Measurements from ENCODE around the gene STAG1. TPM values are rescaled to one million over a fixed set of nuclear protein-coding genes. Genes with fewer than 3 reads are reported as not detected.
A peak's percentile ranks its signal among the peaks of the same experiment; 100 is the strongest.

STAG1 gene
- total and polyA plus RNA-seq, 7 experiments from 2014 or later: 18.5 to 50.7 (median 42.0) TPM

- Histone ChIP-seq H3K36me3 (ENCODE audit: control insufficient read depth in 2 of 3, insufficient read depth in 3 of 3, low read length in 3 of 3) (peaks cover 0 to 49% (median 4%) of the 10 kb centered on the region in 3 experiments), H3K4me1 (ENCODE audit: control insufficient read depth in 2 of 2, insufficient read depth in 2 of 2, low read length in 2 of 2) (no peaks in the 10 kb centered on the region), H3K4me3 (ENCODE audit: low read length) (no peak overlapping the region), H3K9me3 (ENCODE audit: control insufficient read depth in 2 of 3, low read length in 3 of 3) (no peaks in the 10 kb centered on the region), H3K27ac (ENCODE audit: low read depth, low read length) (no peak overlapping the region), H3K27me3 (ENCODE audit: control insufficient read depth in 2 of 2, insufficient read depth in 2 of 2, low read length in 2 of 2) (no peaks in the 10 kb centered on the region)
- Mint-ChIP-seq H3K4me1 (peaks cover 0 to 4% (median 0%) of the 10 kb centered on the region in 7 donors), H3K9me3 (peaks cover 0 to 2% (median 0%) of the 10 kb centered on the region in 11 donors), H3K4me3 (no peak overlapping the region), H3K27ac (peak overlapping the region in 6 of 9 donors; percentile 17 to 77 (median 46)), H3K27me3 (no peaks in the 10 kb centered on the region), H3K36me3 (peaks cover 0 to 79% (median 50%) of the 10 kb centered on the region in 5 donors)
- CTCF ChIA-PET: no interaction called here
- POLR2A ChIA-PET: interaction anchor here (0.9 kb wide), 2 partner anchors 136 to 552 kb away, joined by 3 read pairs; no protein-coding TSS in a partner anchor
- DNase-seq: no peak
- intact Hi-C loops (cut with micrococcal nuclease): loop anchor here in 1 of 2 donors (5.0 kb wide), 1 partner anchor 80 kb away; the partner anchor contains the start of gene PCCB
- no peak for ATAC-seq
These were observed 419.4 kb downstream of the STAG1 start for GRCh38 chr3:136332776-136333175.

- H3K4me1 Mint-ChIP-seq: peaks cover 0 to 4% (median 0%) of the 10 kb centered on the region in 7 donors
- ATAC-seq: no peak
- no peaks in the 10 kb centered on the region for H3K27me3 Mint-ChIP-seq
- Histone ChIP-seq H3K36me3 (ENCODE audit: control insufficient read depth in 2 of 3, insufficient read depth in 3 of 3, low read length in 3 of 3) (peaks cover 0 to 54% (median 5%) of the 10 kb centered on the region in 3 experiments), H3K4me3 (ENCODE audit: low read length) (no peak overlapping the region), H3K9me3 (ENCODE audit: control insufficient read depth in 2 of 3, low read length in 3 of 3) (no peaks in the 10 kb centered on the region), H3K27ac (ENCODE audit: low read depth, low read length) (no peak overlapping the region), H3K27me3 (ENCODE audit: control insufficient read depth in 2 of 2, insufficient read depth in 2 of 2, low read length in 2 of 2) (no peaks in the 10 kb centered on the region), H3K4me1 (ENCODE audit: control insufficient read depth in 2 of 2, insufficient read depth in 2 of 2, low read length in 2 of 2) (no peaks in the 10 kb centered on the region)
- ChIA-PET POLR2A (interaction anchor here (0.9 kb wide), 2 partner anchors 136 to 553 kb away, joined by 3 read pairs; no protein-coding TSS in a partner anchor), CTCF (no interaction called here)
- DNase-seq: no peak
- intact Hi-C loops (cut with micrococcal nuclease): loop anchor here in 1 of 2 donors (5.0 kb wide), 1 partner anchor 80 kb away; the partner anchor contains the start of gene PCCB
- H3K36me3 Mint-ChIP-seq: peaks cover 0 to 81% (median 49%) of the 10 kb centered on the region in 5 donors
- no peak overlapping the region for H3K4me3 Mint-ChIP-seq
- peaks cover 0 to 2% (median 0%) of the 10 kb centered on the region in 11 donors for H3K9me3 Mint-ChIP-seq
- H3K27ac Mint-ChIP-seq: peak overlapping the region in 3 of 9 donors; percentile 6 to 53 (median 17)
These were observed 419.9 kb downstream of the STAG1 start for GRCh38 chr3:136332302-136332701.

GRCh38 chr3:136330900-136331299, 421.3 kb downstream of the STAG1 start:
- Mint-ChIP-seq H3K27me3 (no peaks in the 10 kb centered on the region), H3K27ac (peak overlapping the region in 1 of 9 donors; percentile 2), H3K4me1 (peaks cover 0 to 4% (median 0%) of the 10 kb centered on the region in 7 donors), H3K9me3 (peaks cover 0 to 2% (median 0%) of the 10 kb centered on the region in 11 donors), H3K4me3 (no peak overlapping the region), H3K36me3 (peaks cover 3 to 81% (median 58%) of the 10 kb centered on the region in 5 donors)
- H3K9me3 ChIP-seq (ENCODE audit: control insufficient read depth in 2 of 3, low read length in 3 of 3): no peaks in the 10 kb centered on the region
- DNase-seq: no peak
- H3K27ac ChIP-seq (ENCODE audit: low read depth, low read length): no peak overlapping the region
- H3K4me1 ChIP-seq (ENCODE audit: control insufficient read depth in 2 of 2, insufficient read depth in 2 of 2, low read length in 2 of 2): no peaks in the 10 kb centered on the region
- no peaks in the 10 kb centered on the region for H3K27me3 ChIP-seq (ENCODE audit: control insufficient read depth in 2 of 2, insufficient read depth in 2 of 2, low read length in 2 of 2)
- intact Hi-C loops (cut with micrococcal nuclease): loop anchor here in 1 of 2 donors (5.0 kb wide), 1 partner anchor 79 kb away; the partner anchor contains the start of gene PCCB
- no peak for ATAC-seq
- POLR2A ChIA-PET: no interaction called here
- no peak overlapping the region for H3K4me3 ChIP-seq (ENCODE audit: low read length)
- CTCF ChIA-PET: no interaction called here
- H3K36me3 ChIP-seq (ENCODE audit: control insufficient read depth in 2 of 3, insufficient read depth in 3 of 3, low read length in 3 of 3): peaks cover 0 to 59% (median 13%) of the 10 kb centered on the region in 3 experiments

GRCh38 chr3:136329593-136329992, 422.6 kb downstream of the STAG1 start:
- peaks cover 0 to 4% (median 0%) of the 10 kb centered on the region in 11 donors for H3K9me3 Mint-ChIP-seq

GRCh38 chr3:136327671-136328070, 424.5 kb downstream of the STAG1 start:
- Histone ChIP-seq H3K36me3 (ENCODE audit: control insufficient read depth in 2 of 3, insufficient read depth in 3 of 3, low read length in 3 of 3) (peaks cover 0 to 46% (median 9%) of the 10 kb centered on the region in 3 experiments), H3K4me1 (ENCODE audit: control insufficient read depth in 2 of 2, insufficient read depth in 2 of 2, low read length in 2 of 2) (no peaks in the 10 kb centered on the region), H3K27me3 (ENCODE audit: control insufficient read depth in 2 of 2, insufficient read depth in 2 of 2, low read length in 2 of 2) (no peaks in the 10 kb centered on the region), H3K4me3 (ENCODE audit: low read length) (no peak overlapping the region), H3K9me3 (ENCODE audit: control insufficient read depth in 2 of 3, low read length in 3 of 3) (peaks cover 0 to 6% (median 5%) of the 10 kb centered on the region in 3 experiments), H3K27ac (ENCODE audit: low read depth, low read length) (no peak overlapping the region)
- Mint-ChIP-seq H3K27ac (no peak overlapping the region), H3K9me3 (peaks cover 0 to 20% (median 17%) of the 10 kb centered on the region in 11 donors), H3K27me3 (no peaks in the 10 kb centered on the region), H3K36me3 (peaks cover 11 to 79% (median 60%) of the 10 kb centered on the region in 5 donors), H3K4me3 (no peak overlapping the region), H3K4me1 (peaks cover 0 to 4% (median 0%) of the 10 kb centered on the region in 7 donors)
- ATAC-seq (no peak), DNase-seq (no peak)
- ChIA-PET POLR2A (interaction anchor here (0.6 kb wide), 1 partner anchor 78 kb away, joined by 3 read pairs; no protein-coding TSS in a partner anchor), CTCF (interaction anchor here (0.5 to 1.5 kb wide), 2 partner anchors 30 to 686 kb away, joined by 3 to 4 read pairs; no protein-coding TSS in a partner anchor)
- intact Hi-C loops (cut with micrococcal nuclease): no loop called here

More at GRCh38 chr3:136329593-136329992, 422.6 kb downstream of the STAG1 start:
- no peak for ATAC-seq
- H3K4me1 ChIP-seq (ENCODE audit: control insufficient read depth in 2 of 2, insufficient read depth in 2 of 2, low read length in 2 of 2): no peaks in the 10 kb centered on the region
- no peaks in the 10 kb centered on the region for H3K27me3 Mint-ChIP-seq
- ChIA-PET POLR2A (no interaction called here), CTCF (no interaction called here)
- H3K36me3 Mint-ChIP-seq: peaks cover 3 to 79% (median 64%) of the 10 kb centered on the region in 5 donors
- peaks cover 0 to 4% (median 0%) of the 10 kb centered on the region in 7 donors for H3K4me1 Mint-ChIP-seq
- no peaks in the 10 kb centered on the region for H3K27me3 ChIP-seq (ENCODE audit: control insufficient read depth in 2 of 2, insufficient read depth in 2 of 2, low read length in 2 of 2)
- intact Hi-C loops (cut with micrococcal nuclease): no loop called here
- H3K9me3 ChIP-seq (ENCODE audit: control insufficient read depth in 2 of 3, low read length in 3 of 3): no peaks in the 10 kb centered on the region
- DNase-seq: no peak
- peaks cover 0 to 50% (median 13%) of the 10 kb centered on the region in 3 experiments for H3K36me3 ChIP-seq (ENCODE audit: control insufficient read depth in 2 of 3, insufficient read depth in 3 of 3, low read length in 3 of 3)
- H3K27ac ChIP-seq (ENCODE audit: low read depth, low read length): no peak overlapping the region
- no peak overlapping the region for H3K4me3 Mint-ChIP-seq
- H3K4me3 ChIP-seq (ENCODE audit: low read length): no peak overlapping the region
- no peak overlapping the region for H3K27ac Mint-ChIP-seq

- peaks cover 0 to 50% (median 9%) of the 10 kb centered on the region in 3 experiments for H3K36me3 ChIP-seq (ENCODE audit: control insufficient read depth in 2 of 3, insufficient read depth in 3 of 3, low read length in 3 of 3)
- no peaks in the 10 kb centered on the region for H3K27me3 ChIP-seq (ENCODE audit: control insufficient read depth in 2 of 2, insufficient read depth in 2 of 2, low read length in 2 of 2)
- no peak overlapping the region for H3K4me3 ChIP-seq (ENCODE audit: low read length)
- H3K9me3 Mint-ChIP-seq: peaks cover 6 to 33% (median 28%) of the 10 kb centered on the region in 11 donors
- DNase-seq (no peak), ATAC-seq (no peak)
- H3K27ac ChIP-seq (ENCODE audit: low read depth, low read length): no peak overlapping the region
- H3K4me1 ChIP-seq (ENCODE audit: control insufficient read depth in 2 of 2, insufficient read depth in 2 of 2, low read length in 2 of 2): no peaks in the 10 kb centered on the region
- no peak overlapping the region for H3K27ac Mint-ChIP-seq
- POLR2A ChIA-PET: interaction anchor here (0.5 kb wide), 1 partner anchor 29 kb away, joined by 3 read pairs; no protein-coding TSS in a partner anchor
- no peak overlapping the region for H3K4me3 Mint-ChIP-seq
- intact Hi-C loops (cut with micrococcal nuclease): no loop called here
- H3K27me3 Mint-ChIP-seq: no peaks in the 10 kb centered on the region
- H3K36me3 Mint-ChIP-seq: peaks cover 20 to 83% (median 68%) of the 10 kb centered on the region in 5 donors
- CTCF ChIA-PET: no interaction called here
- peaks cover 0 to 14% (median 5%) of the 10 kb centered on the region in 3 experiments for H3K9me3 ChIP-seq (ENCODE audit: control insufficient read depth in 2 of 3, low read length in 3 of 3)
- peaks cover 0 to 4% (median 0%) of the 10 kb centered on the region in 7 donors for H3K4me1 Mint-ChIP-seq
These were observed 425.9 kb downstream of the STAG1 start for GRCh38 chr3:136326316-136326715.
